A549 (cell line): ENCODE data around the gene RNF167. TPM values are rescaled to one million over a fixed set of nuclear protein-coding genes. Genes with fewer than 3 reads are reported as not detected.
"Not testable (repeated sequence)": the region's sequence is repeated elsewhere in the genome, so short reads cannot be mapped to it uniquely, and the experiment has no call there.

Source experiments
- ATAC-seq, 2 experiments: fragments of 200-7000 bp in 1 of 2; fragments of >200 bp in 1 of 2; cut with Nextera tagmentation in 1 of 2; cut with Tn5 transposase in 1 of 2; 3 replicates each; pipeline versions ENCODE4 v1.8.0 to v1.9.1; 2018 to 2020; ENCODE audit warnings: mild to moderate bottlenecking in 1 of 2, moderate library complexity in 1 of 2
- CTCF ChIA-PET: fragments of 300-600 bp; sonication (Branson Sonifier 250); formaldehyde crosslinking; extraction: SDS; loops from one replicate; lab custom pipeline; 2021; ENCODE audit warnings: antibody characterized with exemption, inconsistent platforms; lab: Yijun Ruan, JAX
- POLR2A ChIA-PET: fragments of 350-600 bp; formaldehyde crosslinking; extraction: SDS; loops from one replicate; lab custom pipeline; 2021; ENCODE audit warnings: antibody characterized with exemption, inconsistent platforms; lab: Yijun Ruan, JAX
- DNase-seq, 2 experiments: peaks; one replicate each; pipeline versions ENCODE4 v3.0.0 to v3.0.0-alpha.2; 2011 to 2016; ENCODE audit warnings: low read depth in 1 of 2, low spot score in 1 of 2
- FAIRE-seq: peaks from 2 replicates; lab custom pipeline; 2011; peaks lifted over from hg19 to GRCh38; lab: Jason Lieb, UNC
- H3K27ac ChIP-seq, 2 experiments: fragments of >200 bp; sonication (Bioruptor Twin); formaldehyde crosslinking; 3 replicates each; pipeline ENCODE4 v1.5.1; 2016 to 2017
- H3K4me1 ChIP-seq: fragments of >200 bp; sonication (Bioruptor Twin); formaldehyde crosslinking; 3 replicates; pipeline ENCODE4 v1.6.1; 2016
- H3K4me2 ChIP-seq: fragments of >200 bp; sonication (Bioruptor Twin); formaldehyde crosslinking; 3 replicates; pipeline ENCODE4 v1.6.1; 2016
- H3K4me3 ChIP-seq: fragments of >200 bp; sonication (Bioruptor Twin); formaldehyde crosslinking; 3 replicates; pipeline ENCODE4 v1.5.1; 2016
- H3K9me3 ChIP-seq: fragments of >200 bp; sonication (Bioruptor Twin); formaldehyde crosslinking; 3 replicates; pipeline ENCODE4 v1.6.1; 2016
- BHLHE40 ChIP-seq: IDR thresholded peaks from 2 replicates; pipeline ENCODE4 v1.6.1; 2012; ENCODE audit warnings: low read depth, low read length, inconsistent platforms
- ESRRA ChIP-seq: fragments of 150-350 bp; IDR thresholded peaks from 2 replicates; pipeline ENCODE4 v1.6.1; 2014; ENCODE audit warnings: mild to moderate bottlenecking, low read length, borderline replicate concordance
- HEYL ChIP-seq: fragments of 250-450 bp; sonication (Bioruptor Pico); IDR thresholded peaks from 2 replicates; pipeline ENCODE4 v1.8.0; 2021; ENCODE audit warnings: mild to moderate bottlenecking, moderate library complexity
- JUN ChIP-seq, 2 experiments: fragments of >200 bp; sonication (Bioruptor Twin); formaldehyde crosslinking; IDR thresholded peaks; 2 replicates in 1 of 2; 3 replicates in 1 of 2; pipeline ENCODE4 v1.6.1; 2016 to 2017
- JUNB ChIP-seq: fragments of >200 bp; sonication (Bioruptor Twin); formaldehyde crosslinking; IDR thresholded peaks from 2 replicates; pipeline ENCODE4 v1.6.1; 2016
- MYC ChIP-seq: IDR thresholded peaks from 2 replicates; pipeline ENCODE4 v1.6.1; 2012; ENCODE audit warnings: mild to moderate bottlenecking, inconsistent platforms, low read length, improper control_type of control experiment, borderline replicate concordance
- PHF8 ChIP-seq: fragments of 200-600 bp; sonication (generic); IDR thresholded peaks from 2 replicates; pipeline ENCODE4 v1.6.1; 2016; ENCODE audit warnings: low read depth, mild to moderate bottlenecking, antibody characterized with exemption, moderate library complexity, borderline replicate concordance
- RAD21 ChIP-seq, 2 experiments: fragments of >200 bp in 1 of 2; sonication (Bioruptor Twin) in 1 of 2; formaldehyde crosslinking in 1 of 2; IDR thresholded peaks in 1 of 2; conservative IDR thresholded peaks in 1 of 2; 2 replicates in 1 of 2; 3 replicates in 1 of 2; pipeline ENCODE4 v1.6.1; 2012 to 2018; ENCODE audit warnings: inconsistent platforms in 1 of 2
- RNF2 ChIP-seq: fragments of 200-600 bp; sonication (generic); IDR thresholded peaks from 2 replicates; pipeline ENCODE4 v1.6.1; 2016; ENCODE audit warnings: low read depth, mild to moderate bottlenecking, antibody characterized with exemption, moderate library complexity, borderline replicate concordance
- SMC3 ChIP-seq: fragments of >200 bp; sonication (Bioruptor Twin); formaldehyde crosslinking; IDR thresholded peaks from 3 replicates; pipeline ENCODE4 v1.6.1; 2018; ENCODE audit warnings: inconsistent platforms
- TFCP2L1 ChIP-seq: fragments of 250-450 bp; sonication (Bioruptor Pico); IDR thresholded peaks from 2 replicates; pipeline ENCODE4 v1.5.0; 2021; ENCODE audit warnings: mild to moderate bottlenecking
- ZC3H11A ChIP-seq: fragments of 450-650 bp; IDR thresholded peaks from 2 replicates; pipeline ENCODE4 v1.6.1; 2014; ENCODE audit warnings: antibody characterized with exemption, mild to moderate bottlenecking
- WGBS: methylation state at CpG from one replicate; pipeline ENCODE4 v1.1.6; 2017; ENCODE audit errors: missing lambda C conversion rate; 5-methylcytosine and 5-hydroxymethylcytosine counted together
- polyA plus RNA-seq, 4 experiments: library from polyadenylated mRNA; depleted of rRNA in 3 of 4; stranded (reverse); fragments of >200 nt; fragmentation: RNase III in 1 of 4; extraction: RNeasy Plus Mini Kit Qiagen cat#74134 plus additional on column Dnase treatment in 1 of 4; gene quantifications; 2 replicates in 3 of 4; 3 replicates in 1 of 4; pipeline ENCODE4 v1.2.3, GENCODE V29; 2011 to 2017
- TF ChIP-seq, protein P1 (sequence below): fragments of 250-450 bp; sonication (Bioruptor Pico); IDR thresholded peaks from 2 replicates; pipeline ENCODE4 v1.5.0; 2021; ENCODE audit warnings: mild to moderate bottlenecking, moderate library complexity, borderline replicate concordance
- TF ChIP-seq, protein P2 (sequence below): fragments of 450-650 bp; IDR thresholded peaks from 2 replicates; pipeline ENCODE4 v1.6.1; 2014; ENCODE audit warnings: antibody characterized with exemption
- TF ChIP-seq, protein P3 (sequence below): fragments of >200 bp; sonication (Bioruptor Twin); formaldehyde crosslinking; IDR thresholded peaks from 3 replicates; pipeline ENCODE4 v1.5.1; 2016
- TF ChIP-seq, protein P4 (sequence below): IDR thresholded peaks from 2 replicates; pipeline ENCODE4 v1.6.1; 2012

Gene RNF167
- polyA plus RNA-seq, 2 of the 4 experiments (the other 2 are of a cell fraction), result 86.4 to 98.7 TPM

DNA sequence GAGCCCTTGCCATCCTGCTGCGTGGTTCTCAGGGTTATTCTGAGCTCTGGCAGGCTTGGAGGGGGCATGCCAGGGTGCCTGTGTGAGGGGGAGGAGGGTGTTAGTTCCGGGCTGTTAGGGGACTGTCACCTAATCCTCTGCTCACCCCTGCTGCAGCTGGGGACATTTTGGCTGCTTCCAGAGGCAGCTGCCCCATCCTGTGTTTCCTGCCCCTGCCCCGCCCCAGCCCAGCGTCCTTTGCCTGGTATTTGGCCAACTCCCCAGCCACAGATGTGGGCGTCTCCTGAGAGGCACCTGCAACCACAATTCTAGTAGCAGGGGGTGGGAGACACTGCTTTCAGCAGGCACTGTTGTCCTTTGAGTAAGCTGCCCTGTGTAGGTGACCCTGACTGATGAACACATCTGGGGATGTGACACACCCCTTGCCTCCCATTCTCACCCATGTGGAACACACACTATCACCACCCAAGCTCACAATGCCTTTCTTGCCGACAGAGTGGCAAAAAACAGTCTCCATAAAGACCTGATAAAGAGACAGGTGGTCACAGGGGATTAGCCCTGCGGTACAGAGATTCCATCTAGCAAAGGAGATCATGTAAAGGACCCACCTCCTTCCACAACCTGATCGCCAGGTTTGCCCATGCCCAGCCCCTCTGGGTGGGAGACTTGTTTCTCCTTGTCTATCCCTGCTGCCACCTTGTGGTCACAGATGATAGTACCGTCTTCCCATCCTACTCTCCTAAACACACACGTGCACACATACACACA lies 36.8 kb upstream of the RNF167 start, which contains the start of gene CHRNE:
CHRNE (minus strand) TSS at position 48 of the 768 bp plus-strand sequence; CDS start at position 13, 35 bp downstream.
- H3K9me3 ChIP-seq, result no peaks in the 10 kb centered on the region
- TF ChIP-seq SMC3 (peak; percentile 68), ZC3H11A (no peak), BHLHE40 (peak; percentile 81), JUN (IDR thresholded peaks at IDR 0.05) (0 out of 5 replicates have a peak, but pooled peaks of 1 of the 2 experiments have one; percentile 14), HEYL (CRISPR knock-in tag) (no peak), MYC (0 out of 2 replicates have a peak, but pooled peaks have one; percentile 29), RAD21 (conservative IDR thresholded peaks at IDR 0.05 in 1 of 2, IDR thresholded peaks at IDR 0.05 in 1 of 2) (peak; percentile 62 to 73), TFCP2L1 (CRISPR knock-in tag) (no peak)
- TF ChIP-seq, protein P1, sequence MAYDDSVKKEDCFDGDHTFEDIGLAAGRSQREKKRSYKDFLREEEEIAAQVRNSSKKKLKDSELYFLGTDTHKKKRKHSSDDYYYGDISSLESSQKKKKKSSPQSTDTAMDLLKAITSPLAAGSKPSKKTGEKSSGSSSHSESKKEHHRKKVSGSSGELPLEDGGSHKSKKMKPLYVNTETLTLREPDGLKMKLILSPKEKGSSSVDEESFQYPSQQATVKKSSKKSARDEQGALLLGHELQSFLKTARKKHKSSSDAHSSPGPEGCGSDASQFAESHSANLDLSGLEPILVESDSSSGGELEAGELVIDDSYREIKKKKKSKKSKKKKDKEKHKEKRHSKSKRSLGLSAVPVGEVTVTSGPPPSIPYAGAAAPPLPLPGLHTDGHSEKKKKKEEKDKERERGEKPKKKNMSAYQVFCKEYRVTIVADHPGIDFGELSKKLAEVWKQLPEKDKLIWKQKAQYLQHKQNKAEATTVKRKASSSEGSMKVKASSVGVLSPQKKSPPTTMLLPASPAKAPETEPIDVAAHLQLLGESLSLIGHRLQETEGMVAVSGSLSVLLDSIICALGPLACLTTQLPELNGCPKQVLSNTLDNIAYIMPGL (CRISPR knock-in tag), result no peak
- TF ChIP-seq, protein P2, sequence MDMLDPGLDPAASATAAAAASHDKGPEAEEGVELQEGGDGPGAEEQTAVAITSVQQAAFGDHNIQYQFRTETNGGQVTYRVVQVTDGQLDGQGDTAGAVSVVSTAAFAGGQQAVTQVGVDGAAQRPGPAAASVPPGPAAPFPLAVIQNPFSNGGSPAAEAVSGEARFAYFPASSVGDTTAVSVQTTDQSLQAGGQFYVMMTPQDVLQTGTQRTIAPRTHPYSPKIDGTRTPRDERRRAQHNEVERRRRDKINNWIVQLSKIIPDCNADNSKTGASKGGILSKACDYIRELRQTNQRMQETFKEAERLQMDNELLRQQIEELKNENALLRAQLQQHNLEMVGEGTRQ, result no peak
- TF ChIP-seq, protein P3, sequence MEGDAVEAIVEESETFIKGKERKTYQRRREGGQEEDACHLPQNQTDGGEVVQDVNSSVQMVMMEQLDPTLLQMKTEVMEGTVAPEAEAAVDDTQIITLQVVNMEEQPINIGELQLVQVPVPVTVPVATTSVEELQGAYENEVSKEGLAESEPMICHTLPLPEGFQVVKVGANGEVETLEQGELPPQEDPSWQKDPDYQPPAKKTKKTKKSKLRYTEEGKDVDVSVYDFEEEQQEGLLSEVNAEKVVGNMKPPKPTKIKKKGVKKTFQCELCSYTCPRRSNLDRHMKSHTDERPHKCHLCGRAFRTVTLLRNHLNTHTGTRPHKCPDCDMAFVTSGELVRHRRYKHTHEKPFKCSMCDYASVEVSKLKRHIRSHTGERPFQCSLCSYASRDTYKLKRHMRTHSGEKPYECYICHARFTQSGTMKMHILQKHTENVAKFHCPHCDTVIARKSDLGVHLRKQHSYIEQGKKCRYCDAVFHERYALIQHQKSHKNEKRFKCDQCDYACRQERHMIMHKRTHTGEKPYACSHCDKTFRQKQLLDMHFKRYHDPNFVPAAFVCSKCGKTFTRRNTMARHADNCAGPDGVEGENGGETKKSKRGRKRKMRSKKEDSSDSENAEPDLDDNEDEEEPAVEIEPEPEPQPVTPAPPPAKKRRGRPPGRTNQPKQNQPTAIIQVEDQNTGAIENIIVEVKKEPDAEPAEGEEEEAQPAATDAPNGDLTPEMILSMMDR, result peak; percentile 90
- TF ChIP-seq, protein P4, sequence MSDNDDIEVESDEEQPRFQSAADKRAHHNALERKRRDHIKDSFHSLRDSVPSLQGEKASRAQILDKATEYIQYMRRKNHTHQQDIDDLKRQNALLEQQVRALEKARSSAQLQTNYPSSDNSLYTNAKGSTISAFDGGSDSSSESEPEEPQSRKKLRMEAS, result peak; percentile 61; the same call in 1 of the 2 replicates
- DNase-seq (peak; percentile 58 to 89), ATAC-seq (peak; percentile 74 to 85), FAIRE-seq (peak; percentile 96)
- no peak within 1 kb of the TSS for H3K27ac ChIP-seq
- H3K4me1 ChIP-seq, result 0 out of 3 replicates have a peak, but pooled peaks cover 5% of the 10 kb centered on the region
- peak within 1 kb of the TSS; percentile 19; the same call in 1 of the 3 replicates for H3K4me2 ChIP-seq
- no peak within 1 kb of the TSS for H3K4me3 ChIP-seq
- POLR2A ChIA-PET, result interaction anchor here (1.5 kb wide), 1 partner anchor 37 kb away, joined by 3 read pairs; the partner anchor contains the start of genes RNF167 and SLC25A11
- WGBS, result 27% methylated on average over 10 of the region's 10 CpGs
- CTCF ChIA-PET, result interaction anchor here (0.6 to 8.2 kb wide), 45 partner anchors 9 to 1532 kb away, joined by 3 to 83 read pairs (median 4); partner anchors contain the start of genes AIPL1, ARRB2, CAMTA2 and GLTPD2

DNA sequence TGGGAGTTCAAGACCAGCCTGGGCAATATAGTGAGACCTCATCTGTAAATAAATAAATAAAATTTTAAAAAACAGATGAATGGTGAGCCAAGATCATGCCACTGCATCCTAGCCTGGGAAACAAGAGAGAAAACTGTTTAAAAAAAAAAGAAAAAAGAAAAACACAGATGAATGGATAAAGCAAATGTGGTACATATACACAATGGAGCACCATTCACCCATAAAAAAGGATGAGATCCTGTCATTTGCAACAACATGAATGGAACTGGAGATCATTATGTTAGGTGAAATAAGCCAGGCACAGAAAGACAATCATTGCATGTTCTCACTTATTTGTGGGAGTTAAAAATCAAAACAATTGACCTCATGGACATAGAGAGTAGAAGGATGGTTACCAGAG lies 33.4 kb upstream of the RNF167 start:
- ATAC-seq, H3K4me3 ChIP-seq, H3K27ac ChIP-seq, H3K4me2 ChIP-seq, POLR2A ChIA-PET, H3K9me3 ChIP-seq, DNase-seq: not testable (repeated sequence)
- CTCF ChIA-PET, result interaction anchor here (1.5 to 1.9 kb wide), 2 partner anchors 156 to 197 kb away, joined by 5 to 7 read pairs; partner anchors contain the start of gene ARRB2
- peak; percentile 76 for FAIRE-seq
- H3K4me1 ChIP-seq, result peaks cover 13% of the 10 kb centered on the region; the same call in 1 of the 3 replicates

DNA sequence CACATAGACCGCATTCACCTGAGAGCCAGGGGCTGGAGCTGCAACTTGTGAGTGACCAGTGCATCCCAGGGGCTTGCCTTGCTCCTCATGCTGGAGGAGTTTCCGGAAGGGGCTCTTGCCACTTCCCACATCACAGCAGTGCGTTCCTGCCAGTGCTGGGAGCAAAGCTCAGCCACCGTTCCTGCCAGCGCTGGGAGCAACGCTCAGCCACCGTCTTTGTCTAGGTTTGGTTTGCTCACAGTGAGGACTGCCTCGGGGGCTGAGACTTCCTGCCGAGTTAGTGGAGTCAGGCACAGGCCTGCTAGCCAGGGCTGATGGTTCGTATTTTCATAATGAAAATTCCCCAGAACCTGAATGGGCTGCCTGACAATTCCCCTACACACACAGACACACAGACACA lies 31.8 kb upstream of the RNF167 start:
- no peak for DNase-seq
- TF ChIP-seq ESRRA (no peak), JUNB (no peak), RNF2 (no peak), PHF8 (no peak), TFCP2L1 (CRISPR knock-in tag) (no peak)
- H3K4me1 ChIP-seq, result peaks cover 9% of the 10 kb centered on the region; the same call in 1 of the 3 replicates
- no peak overlapping the region for H3K27ac ChIP-seq
- no peak for ATAC-seq
- CTCF ChIA-PET, result interaction anchor here (0.6 to 2.9 kb wide), 49 partner anchors 8 to 341 kb away, joined by 3 to 42 read pairs (median 5); partner anchors contain the start of genes C17orf107, CAMTA2, ENO3 and PFN1
- POLR2A ChIA-PET, result interaction anchor here (1.4 kb wide), 1 partner anchor 31 kb away, joined by 17 read pairs; the partner anchor contains the start of genes RNF167 and SLC25A11
- no peak overlapping the region for H3K4me3 ChIP-seq
- no peaks in the 10 kb centered on the region for H3K9me3 ChIP-seq
- WGBS, result 75% methylated on average over 10 of the region's 10 CpGs
- no peak for FAIRE-seq
- no peak overlapping the region for H3K4me2 ChIP-seq
